ENCODE data around the gene SMIM41. TPM values are rescaled to one million over a fixed set of nuclear protein-coding genes. Genes with fewer than 3 reads are reported as not detected.

The SMIM41 gene
- not detected in 2 replicates for total RNA-seq (2014; rRNA removed; shearing (Covaris generic))

- DNase-seq (ENCODE audit: low spot score): no peak
These were observed at the start of gene SMIM41 for GRCh38 chr12:52079576-52080402. TSS of gene SMIM41 (plus strand) at chr12:52079704. CDS start at chr12:52079780, 76 bp downstream.

GRCh38 chr12:52032446-52032803 lies 47.1 kb upstream of the SMIM41 start:
- peak; percentile 31 for DNase-seq (ENCODE audit: low spot score)

DNA sequence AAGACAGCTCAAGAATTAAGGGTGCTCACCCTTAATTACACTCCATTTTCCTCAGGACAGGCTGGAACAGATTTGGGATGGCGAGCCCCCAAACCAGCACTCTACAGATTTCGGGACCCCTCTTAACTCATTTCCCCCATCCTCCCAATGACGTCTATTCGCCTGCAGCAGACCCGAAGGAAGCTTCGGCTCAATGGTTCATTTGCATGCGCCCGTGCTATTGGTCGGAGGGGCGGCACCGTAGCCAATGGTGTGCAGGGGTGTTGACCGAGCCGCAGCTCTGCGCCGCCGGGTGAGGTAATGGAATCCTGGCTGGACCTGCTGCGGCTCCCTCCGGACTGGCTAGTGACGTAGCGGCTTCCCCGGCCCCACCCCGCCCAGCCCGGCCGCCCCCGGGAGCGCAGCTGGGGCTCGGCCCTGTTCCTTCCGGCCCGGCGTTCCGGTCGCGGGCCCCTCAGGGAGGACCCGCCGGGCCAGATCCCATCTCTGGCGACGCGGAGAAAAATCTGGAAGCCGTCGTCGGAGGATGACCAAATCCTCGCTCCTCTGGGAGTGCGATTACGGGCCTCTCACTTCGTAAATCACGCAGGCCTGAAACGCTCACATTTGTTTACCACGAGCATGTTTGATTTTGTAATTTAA lies 46.6 kb upstream of the SMIM41 start:
- peak; percentile 93 for DNase-seq (ENCODE audit: low spot score)

DNA sequence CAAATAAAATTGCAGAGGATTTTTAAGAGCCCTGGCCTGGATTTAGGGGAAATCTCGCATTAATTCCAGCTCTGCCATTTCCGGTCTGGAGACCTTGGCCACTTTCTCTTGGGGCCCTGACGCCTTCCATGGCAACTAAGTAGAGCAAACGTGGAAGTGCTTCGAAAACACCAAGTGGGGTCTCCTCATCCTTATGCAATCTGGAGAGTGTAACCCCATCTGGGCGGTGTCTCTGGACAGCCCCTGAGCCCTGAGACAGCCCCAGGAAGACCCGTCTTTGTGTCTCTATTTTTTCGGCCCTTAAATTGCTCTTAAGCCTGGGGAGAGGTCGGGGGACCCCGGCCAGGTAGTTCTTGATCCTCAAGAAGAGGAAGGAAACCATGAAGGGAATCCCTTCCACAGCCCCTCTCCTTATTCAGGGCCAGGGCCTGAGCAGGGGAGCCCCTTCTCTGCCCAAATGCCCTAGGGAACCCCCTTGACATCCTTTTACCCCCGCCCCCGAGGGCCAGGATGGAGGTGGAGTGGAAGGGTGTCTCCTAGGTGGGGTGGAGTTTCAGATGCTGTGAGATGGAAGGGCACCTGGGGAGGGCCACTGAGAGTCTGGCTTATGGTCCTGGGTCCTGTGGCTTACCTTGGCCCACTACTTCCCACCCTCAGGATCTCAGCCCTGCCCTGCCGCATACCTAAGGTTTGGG lies 45.9 kb upstream of the SMIM41 start:
- DNase-seq (ENCODE audit: low spot score): no peak

GRCh38 chr12:52035190-52035589 lies 44.3 kb upstream of the SMIM41 start:
- no peak for DNase-seq (ENCODE audit: low spot score)

GRCh38 chr12:52035926-52036325 lies 43.6 kb upstream of the SMIM41 start:
- no peak for DNase-seq (ENCODE audit: low spot score)

DNA sequence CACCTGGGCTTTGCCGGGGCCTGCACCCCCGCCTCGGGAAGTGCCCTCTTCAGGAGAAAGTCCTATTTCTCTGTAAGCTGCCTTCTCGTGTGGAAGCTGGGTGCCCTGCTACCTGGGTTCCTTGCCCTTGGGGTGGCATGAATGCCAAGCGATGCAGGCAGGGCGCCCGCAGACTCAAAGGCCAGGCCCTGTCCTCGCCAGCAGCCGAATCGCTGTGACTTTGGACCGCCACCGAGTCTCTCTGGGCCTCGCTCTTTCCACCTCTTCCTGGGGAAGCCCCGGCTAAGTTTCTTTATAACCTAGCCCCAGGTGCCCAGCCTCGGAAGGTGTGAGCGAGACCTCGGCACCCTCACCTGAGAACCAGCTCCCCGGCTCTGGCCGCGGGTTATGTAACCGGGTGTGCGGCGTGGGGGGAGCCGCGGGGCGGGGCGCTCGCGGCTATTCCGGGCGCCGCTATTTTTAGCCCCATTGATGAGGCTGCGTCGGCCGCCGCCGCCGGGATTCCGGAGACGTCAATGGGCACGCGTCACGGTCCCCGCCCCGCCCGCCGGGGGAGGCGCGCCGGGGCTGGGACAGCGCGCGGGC lies 42.8 kb upstream of the SMIM41 start:
- peak; percentile 75 for DNase-seq (ENCODE audit: low spot score)

- DNase-seq (ENCODE audit: low spot score): no peak
These were observed 42.1 kb upstream of the SMIM41 start for GRCh38 chr12:52037248-52037861.

- DNase-seq (ENCODE audit: low spot score): no peak
These were observed 41.1 kb upstream of the SMIM41 start for GRCh38 chr12:52038447-52038846.

GRCh38 chr12:52041035-52041434 lies 38.5 kb upstream of the SMIM41 start:
- DNase-seq (ENCODE audit: low spot score): no peak

DNA sequence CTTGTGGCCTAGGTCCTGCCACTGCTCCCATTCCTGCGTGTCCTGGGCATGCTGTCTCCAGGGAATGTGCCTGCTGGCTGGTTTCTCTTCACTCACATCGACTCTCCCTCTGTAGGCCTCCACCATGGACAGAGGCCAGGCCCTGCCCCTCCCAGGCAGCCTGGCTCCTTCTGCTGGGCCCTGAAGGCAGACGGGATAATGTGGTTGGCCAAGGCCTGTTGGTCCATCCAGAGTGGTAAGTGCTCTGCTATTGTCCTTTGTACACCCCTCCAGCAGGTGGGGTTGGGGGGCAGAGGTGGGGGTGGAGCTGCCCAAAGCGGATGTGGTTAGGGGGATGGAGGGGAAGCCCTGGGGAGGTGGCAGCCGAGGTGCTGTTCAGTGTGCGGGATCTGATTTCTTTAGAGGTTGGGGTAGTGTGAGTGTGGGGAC lies 37.8 kb upstream of the SMIM41 start:
- DNase-seq (ENCODE audit: low spot score): no peak

GRCh38 chr12:52042706-52043385 lies 36.7 kb upstream of the SMIM41 start:
- DNase-seq (ENCODE audit: low spot score): no peak

DNA sequence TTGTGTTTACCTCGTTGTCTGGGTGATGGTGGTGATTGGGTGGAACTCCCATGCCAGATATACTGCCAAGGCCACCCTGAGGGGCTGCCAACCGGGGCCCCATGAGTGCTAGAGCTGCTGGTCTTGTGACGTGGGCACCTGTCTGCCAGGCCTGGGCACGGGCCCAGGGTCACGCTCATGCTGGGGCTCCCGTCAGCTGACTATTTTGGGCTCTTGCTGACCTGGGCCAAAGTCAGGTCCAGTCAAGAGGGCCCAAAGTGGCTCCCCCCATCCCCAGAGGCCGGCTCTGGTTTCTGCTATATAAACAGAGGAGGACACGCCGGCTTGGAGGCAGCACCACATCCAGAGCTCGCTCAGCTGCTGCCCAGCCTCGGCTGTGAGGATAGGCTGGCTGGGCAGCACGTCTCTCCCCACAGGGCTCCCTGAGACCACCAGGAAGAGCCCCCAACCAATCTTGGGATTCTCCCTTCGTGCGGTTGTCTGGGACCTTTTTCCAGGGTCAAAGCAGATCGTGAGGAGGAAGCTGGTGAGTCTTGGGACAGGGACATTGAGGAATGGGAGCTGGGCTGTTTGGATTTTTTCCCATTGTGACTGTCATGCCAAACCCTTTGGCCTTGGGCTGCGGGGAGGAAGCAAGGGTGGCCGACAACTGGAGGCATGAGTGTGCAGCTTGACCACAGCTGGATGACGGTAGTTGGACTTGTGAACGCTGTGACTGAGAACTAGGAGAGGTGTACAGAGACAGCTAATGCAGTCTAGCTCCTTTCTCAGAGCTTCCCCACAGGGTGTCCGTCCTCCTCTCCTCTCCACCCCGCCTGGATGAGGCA lies 35.9 kb upstream of the SMIM41 start:
- no peak for DNase-seq (ENCODE audit: low spot score)

- DNase-seq (ENCODE audit: low spot score): no peak
These were observed 35.1 kb upstream of the SMIM41 start for GRCh38 chr12:52044292-52044983.

GRCh38 chr12:52045794-52046199 lies 33.7 kb upstream of the SMIM41 start:
- peak; percentile 23 for DNase-seq (ENCODE audit: low spot score)

GRCh38 chr12:52046859-52047258 lies 32.6 kb upstream of the SMIM41 start:
- no peak for DNase-seq (ENCODE audit: low spot score)

GRCh38 chr12:52049286-52049685 lies 30.2 kb upstream of the SMIM41 start:
- no peak for DNase-seq (ENCODE audit: low spot score)

- DNase-seq (ENCODE audit: low spot score): no peak
These were observed 29.8 kb upstream of the SMIM41 start for GRCh38 chr12:52049688-52050087.

GRCh38 chr12:52050116-52050757 lies 29.3 kb upstream of the SMIM41 start:
- no peak for DNase-seq (ENCODE audit: low spot score)

All from HT-29 (cell line).